PC-9 (cell line): ENCODE results near the gene RNF13.

Source experiments
- EZH2 ChIP-seq: fragments of 200-600 bp; sonication (generic); IDR thresholded peaks from 2 replicates; pipeline ENCODE4 v1.8.0; 2017; ENCODE audit warnings: antibody characterized with exemption, low read depth
- TF ChIP-seq, protein P1 (sequence below): fragments of 200-600 bp; sonication (generic); conservative IDR thresholded peaks from 2 replicates; pipeline ENCODE4 v1.6.1; 2017; ENCODE audit warnings: mixed run types, antibody characterized with exemption, mild to moderate bottlenecking, moderate library complexity

DNA sequence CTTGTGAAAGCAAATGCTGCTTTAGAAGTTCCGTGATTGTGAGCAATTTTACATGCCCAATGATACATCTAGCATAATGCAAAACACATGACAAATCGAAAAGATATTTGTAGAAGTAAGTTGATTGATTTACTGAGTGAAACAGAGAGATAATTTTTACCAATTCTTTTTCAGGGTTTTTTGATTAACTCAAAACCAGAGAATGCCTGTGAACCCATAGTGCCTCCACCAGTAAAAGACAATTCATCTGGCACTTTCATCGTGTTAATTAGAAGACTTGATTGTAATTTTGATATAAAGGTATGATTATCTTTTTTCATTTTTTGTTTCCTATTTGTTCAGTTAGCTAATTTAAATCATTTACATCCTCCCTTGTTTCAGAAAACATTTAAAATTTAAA lies 58.8 kb downstream of the RNF13 start:
- TF ChIP-seq, protein P1, sequence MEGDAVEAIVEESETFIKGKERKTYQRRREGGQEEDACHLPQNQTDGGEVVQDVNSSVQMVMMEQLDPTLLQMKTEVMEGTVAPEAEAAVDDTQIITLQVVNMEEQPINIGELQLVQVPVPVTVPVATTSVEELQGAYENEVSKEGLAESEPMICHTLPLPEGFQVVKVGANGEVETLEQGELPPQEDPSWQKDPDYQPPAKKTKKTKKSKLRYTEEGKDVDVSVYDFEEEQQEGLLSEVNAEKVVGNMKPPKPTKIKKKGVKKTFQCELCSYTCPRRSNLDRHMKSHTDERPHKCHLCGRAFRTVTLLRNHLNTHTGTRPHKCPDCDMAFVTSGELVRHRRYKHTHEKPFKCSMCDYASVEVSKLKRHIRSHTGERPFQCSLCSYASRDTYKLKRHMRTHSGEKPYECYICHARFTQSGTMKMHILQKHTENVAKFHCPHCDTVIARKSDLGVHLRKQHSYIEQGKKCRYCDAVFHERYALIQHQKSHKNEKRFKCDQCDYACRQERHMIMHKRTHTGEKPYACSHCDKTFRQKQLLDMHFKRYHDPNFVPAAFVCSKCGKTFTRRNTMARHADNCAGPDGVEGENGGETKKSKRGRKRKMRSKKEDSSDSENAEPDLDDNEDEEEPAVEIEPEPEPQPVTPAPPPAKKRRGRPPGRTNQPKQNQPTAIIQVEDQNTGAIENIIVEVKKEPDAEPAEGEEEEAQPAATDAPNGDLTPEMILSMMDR = no peak
- TF ChIP-seq EZH2 = no peak
